ENCODE measurements around the gene CACNG4.

GRCh38 chr17:67024736-67025135, 60.2 kb downstream of the CACNG4 start:
- TF ChIP-seq CTCF (IDR thresholded peaks at IDR 0.05) (no peak), POLR2A (IDR thresholded peaks at IDR 0.05) (no peak)

All from uterus (tissue), 2 donors.